ENCODE results near the gene IL10.

The IL10 gene

DNA sequence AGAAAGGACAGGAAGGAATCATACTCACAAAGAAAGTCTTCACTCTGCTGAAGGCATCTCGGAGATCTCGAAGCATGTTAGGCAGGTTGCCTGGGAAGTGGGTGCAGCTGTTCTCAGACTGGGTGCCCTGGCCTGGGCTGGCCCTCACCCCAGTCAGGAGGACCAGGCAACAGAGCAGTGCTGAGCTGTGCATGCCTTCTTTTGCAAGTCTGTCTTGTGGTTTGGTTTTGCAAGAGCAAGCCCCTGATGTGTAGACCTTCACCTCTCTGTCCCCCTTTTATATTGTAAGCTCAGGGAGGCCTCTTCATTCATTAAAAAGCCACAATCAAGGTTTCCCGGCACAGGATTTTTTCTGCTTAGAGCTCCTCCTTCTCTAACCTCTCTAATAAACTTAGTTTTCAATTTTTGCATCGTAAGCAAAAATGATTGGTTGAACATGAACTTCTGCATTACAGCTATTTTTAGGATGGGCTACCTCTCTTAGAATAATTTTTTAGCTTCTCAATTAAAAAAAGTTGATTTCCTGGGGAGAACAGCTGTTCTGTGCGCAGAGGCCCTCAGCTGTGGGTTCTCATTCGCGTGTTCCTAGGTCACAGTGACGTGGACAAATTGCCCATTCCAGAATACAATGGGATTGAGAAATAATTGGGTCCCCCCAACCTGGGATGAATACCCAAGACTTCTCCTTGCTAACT is at the start of gene IL10:
IL10 (minus strand) TSS at position 252 of the 695 bp plus-strand sequence; CDS start at position 193, 59 bp downstream.
- no peak for DNase-seq

DNA sequence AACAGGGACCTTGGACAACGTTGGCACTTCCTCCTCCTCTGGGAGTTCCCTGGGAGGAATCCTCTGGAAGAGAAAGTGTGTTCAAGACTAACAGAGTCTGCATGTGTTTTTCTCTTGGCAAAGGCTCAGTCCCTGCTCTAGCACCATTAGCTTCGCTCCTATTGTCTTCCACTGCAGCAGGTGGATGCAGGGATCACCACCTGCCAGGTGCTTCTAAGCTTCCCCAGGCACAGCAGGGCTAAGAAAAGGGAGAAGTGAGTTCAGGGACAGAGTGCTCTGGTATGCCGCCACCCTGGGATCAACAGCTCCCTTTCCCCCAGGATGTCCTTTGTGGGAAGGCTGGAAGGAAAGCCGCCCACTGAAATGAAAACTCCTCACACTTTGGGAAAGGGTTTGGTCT is 49.2 kb upstream of the IL10 start:
- no peak for DNase-seq

GRCh38 chr1:206816390-206817287 is 44.3 kb upstream of the IL10 start:
- DNase-seq: no peak

- DNase-seq: peak; percentile 61
Measured at GRCh38 chr1:206814716-206815341, 42.5 kb upstream of the IL10 start.

- DNase-seq: no peak
Measured at GRCh38 chr1:206812471-206812870, 40.2 kb upstream of the IL10 start.

GRCh38 chr1:206809504-206810084 is 37.3 kb upstream of the IL10 start:
- DNase-seq: peak; percentile 30

GRCh38 chr1:206808615-206809014 is 36.3 kb upstream of the IL10 start:
- peak; percentile 1 for DNase-seq

GRCh38 chr1:206805357-206805756 is 33.1 kb upstream of the IL10 start:
- DNase-seq: no peak

DNA sequence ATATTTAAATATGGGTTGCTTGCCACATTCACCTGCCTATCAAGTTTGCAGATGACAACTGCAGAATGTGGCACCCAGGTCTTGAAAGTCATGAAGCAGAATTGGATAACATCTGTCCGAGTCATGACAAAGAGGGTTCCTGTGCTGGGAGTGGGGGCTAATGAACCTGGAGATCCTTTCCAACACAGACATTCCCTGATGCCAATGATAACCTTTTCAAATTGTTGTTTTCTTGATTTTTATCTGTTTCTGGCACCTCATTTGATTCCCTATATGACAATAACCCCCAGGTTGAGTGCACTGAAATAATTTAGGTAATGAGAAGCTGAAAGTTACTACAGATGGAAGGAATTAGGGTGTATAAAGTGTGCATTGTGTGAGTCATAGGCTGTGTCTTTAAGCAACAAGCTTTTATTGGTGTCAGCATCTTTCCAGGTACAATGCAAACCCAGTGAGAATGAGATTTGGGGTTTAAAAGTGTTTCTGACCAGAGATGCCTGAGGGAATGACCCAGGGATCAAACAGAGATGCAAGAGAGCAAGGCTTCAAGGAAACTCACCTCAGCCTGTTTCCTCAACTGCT is 32.0 kb upstream of the IL10 start:
- no peak for DNase-seq

DNA sequence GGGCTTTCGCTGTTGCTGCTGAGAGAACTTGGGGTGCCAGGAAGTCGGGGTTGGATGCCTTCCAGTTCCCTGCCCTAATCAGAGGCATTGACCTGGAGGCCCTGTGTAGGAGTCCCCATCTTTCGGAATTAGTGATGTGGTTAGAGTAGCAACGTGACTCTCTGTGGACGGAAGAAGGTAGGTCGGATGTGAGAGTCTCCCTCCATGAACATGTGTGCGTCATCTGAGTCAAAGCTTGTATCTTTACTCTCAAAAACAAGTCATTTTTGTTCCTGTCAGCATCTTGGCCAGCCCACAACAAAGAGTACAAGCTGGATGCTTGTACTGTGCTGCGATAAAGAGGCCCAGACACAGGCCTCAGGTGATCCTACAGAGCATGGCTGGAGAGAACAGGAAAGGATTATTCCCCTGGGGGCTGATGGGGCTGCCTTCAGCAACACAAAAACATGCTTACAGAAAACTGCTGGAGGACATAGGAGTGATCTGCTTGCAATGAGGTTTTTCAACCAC is 31.0 kb upstream of the IL10 start:
- DNase-seq: no peak

DNA sequence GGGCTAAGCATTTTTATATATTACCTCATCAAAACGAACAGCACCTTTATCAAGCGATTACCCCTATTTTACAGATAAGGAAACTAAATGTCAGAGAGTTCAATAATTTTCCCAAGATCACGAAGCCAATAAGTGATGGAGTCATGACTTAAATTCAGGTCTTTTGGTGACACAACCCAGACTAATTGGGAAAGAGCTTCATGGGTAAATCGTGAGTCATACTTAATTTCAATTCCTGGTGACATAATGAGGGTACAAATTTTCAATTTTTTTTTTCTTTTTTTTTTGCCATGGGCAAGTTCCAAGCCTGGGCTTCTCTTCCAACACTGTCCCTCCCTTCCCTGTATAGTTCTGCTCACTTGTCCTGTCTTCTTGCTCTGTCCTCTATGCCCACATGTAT is 30.1 kb upstream of the IL10 start:
- DNase-seq: no peak

DNA sequence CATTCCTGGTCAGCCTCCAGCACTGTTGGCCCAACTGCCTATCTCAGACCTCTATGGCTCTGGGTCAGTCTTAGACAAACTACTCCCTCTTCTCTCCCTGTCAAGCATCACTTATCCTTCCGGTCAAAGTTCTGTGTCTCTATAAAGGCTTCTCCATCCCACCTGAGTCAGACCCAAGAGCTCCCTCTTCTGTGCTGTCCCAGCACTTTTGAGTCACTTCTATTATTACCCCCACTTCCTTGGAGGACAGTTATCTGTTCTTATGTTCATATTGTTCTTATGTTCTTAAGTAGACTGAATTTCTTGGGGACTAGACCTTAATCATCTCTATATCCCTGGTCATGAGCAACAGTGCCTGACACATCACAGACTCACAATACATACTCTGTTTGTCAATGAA is 29.2 kb upstream of the IL10 start:
- no peak for DNase-seq

GRCh38 chr1:206800891-206801290 is 28.6 kb upstream of the IL10 start:
- no peak for DNase-seq

GRCh38 chr1:206800411-206800810 is 28.1 kb upstream of the IL10 start:
- no peak for DNase-seq

DNA sequence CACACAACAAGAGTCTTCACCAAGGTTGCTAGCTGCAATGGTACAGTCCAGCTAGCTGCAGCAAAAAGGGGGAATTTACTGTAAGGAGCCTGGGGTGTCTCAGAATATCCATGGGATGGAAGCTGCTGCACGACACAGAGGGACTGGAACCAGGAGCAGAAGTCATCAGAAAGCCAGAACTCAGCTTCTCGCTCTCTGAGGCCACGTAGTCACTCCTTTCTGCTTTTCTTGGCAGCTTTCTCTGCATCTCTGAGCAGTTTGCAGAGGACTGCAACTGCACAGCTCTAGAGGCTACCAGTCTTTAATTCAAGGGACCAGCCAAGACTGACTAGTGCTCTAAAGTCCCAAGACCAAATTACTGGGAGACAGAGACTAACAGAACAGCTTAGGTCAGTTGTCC is 27.0 kb upstream of the IL10 start:
- DNase-seq: no peak

DNA sequence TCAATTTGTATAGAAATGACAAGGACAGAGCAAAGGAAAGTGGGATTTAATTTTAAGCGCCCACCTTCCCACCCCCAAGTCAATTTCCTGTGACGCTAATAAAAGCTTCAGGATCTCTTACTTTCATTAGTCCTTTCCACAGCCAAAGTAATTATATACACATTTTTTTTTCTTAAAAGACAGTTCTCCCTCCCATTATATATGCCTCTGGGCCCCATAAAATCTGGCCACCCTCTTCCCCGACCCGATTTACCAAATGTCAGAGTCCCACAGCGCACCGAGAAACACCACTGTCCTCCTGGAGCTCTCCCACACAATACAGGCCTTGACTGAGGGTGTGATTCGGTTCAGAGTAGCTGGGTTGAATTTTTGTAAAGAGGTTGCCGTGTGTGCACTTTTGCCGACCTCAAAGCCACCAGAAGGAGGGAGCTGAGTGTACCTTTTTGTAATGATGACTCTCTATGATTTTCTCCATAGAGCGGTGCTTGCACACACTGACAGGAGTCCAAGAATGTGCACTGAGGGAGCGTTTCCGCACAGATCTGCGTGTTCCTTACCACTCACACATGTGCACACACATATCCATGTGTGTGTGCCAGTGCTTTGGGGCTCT is 26.2 kb upstream of the IL10 start:
- DNase-seq: no peak

GRCh38 chr1:206797534-206798383 is 25.5 kb upstream of the IL10 start:
- peak; percentile 5 for DNase-seq

- no peak for DNase-seq
Measured at GRCh38 chr1:206796981-206797402, 24.7 kb upstream of the IL10 start.

- DNase-seq: no peak
Measured at GRCh38 chr1:206796116-206796515, 23.8 kb upstream of the IL10 start.

- DNase-seq: no peak
Measured at GRCh38 chr1:206794294-206794908, 22.1 kb upstream of the IL10 start.

DNA sequence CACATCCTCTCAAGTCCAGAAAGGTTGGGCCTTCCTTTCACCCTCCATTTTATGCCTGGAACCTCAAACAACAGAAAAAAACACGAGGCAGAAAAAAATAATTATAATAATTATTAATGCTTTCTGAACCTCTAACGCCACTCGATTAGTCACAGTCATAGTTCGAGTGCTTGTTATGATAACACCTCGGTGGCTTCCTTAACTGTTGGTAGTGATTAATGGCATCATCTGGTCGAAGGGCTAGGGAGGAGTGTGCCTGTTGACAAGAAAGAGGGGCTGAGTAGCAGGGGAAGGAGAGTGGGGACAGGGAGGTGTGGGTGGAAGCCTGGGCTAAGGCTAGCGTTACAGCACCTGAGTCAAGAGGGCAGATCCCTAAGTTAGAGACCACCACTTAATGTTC is 21.3 kb upstream of the IL10 start:
- DNase-seq: no peak

Data from NCI-H1694 (cell line).